Stimulated activated naive CD4-positive, alpha-beta T cell (primary cell): ENCODE data around the gene ALDH3B1.

Experiments
- DNase-seq, 6 experiments: peaks; one replicate each; lab custom pipeline; 2025; lab: John Stamatoyannopoulos, UW

Gene ALDH3B1

GRCh38 chr11:68044145-68044813, 34.2 kb downstream of the ALDH3B1 start:
- DNase-seq = no peak

GRCh38 chr11:68044898-68045351, 34.8 kb downstream of the ALDH3B1 start:
- DNase-seq = no peak

- no peak for DNase-seq
These were observed 37.5 kb downstream of the ALDH3B1 start for GRCh38 chr11:68047437-68048290.

- no peak for DNase-seq
These were observed 38.8 kb downstream of the ALDH3B1 start for GRCh38 chr11:68048681-68049508.

- no peak for DNase-seq
These were observed 39.6 kb downstream of the ALDH3B1 start for GRCh38 chr11:68049509-68050370.

GRCh38 chr11:68050371-68050841, 40.3 kb downstream of the ALDH3B1 start:
- DNase-seq = no peak

- no peak for DNase-seq
These were observed 41.3 kb downstream of the ALDH3B1 start for GRCh38 chr11:68051191-68052136.

- no peak for DNase-seq
These were observed 42.2 kb downstream of the ALDH3B1 start for GRCh38 chr11:68052137-68052873.

- DNase-seq = no peak
These were observed 43.0 kb downstream of the ALDH3B1 start for GRCh38 chr11:68053117-68053516.

- DNase-seq = no peak
These were observed 44.1 kb downstream of the ALDH3B1 start for GRCh38 chr11:68053981-68054812.

GRCh38 chr11:68056317-68057285, 46.5 kb downstream of the ALDH3B1 start:
- DNase-seq = no peak

GRCh38 chr11:68057807-68058206, 47.7 kb downstream of the ALDH3B1 start:
- DNase-seq = no peak

GRCh38 chr11:68061508-68061907, 51.4 kb downstream of the ALDH3B1 start:
- no peak for DNase-seq

GRCh38 chr11:68064926-68065325, 54.8 kb downstream of the ALDH3B1 start:
- no peak for DNase-seq

- DNase-seq = no peak
These were observed 55.7 kb downstream of the ALDH3B1 start for GRCh38 chr11:68065841-68066240.

GRCh38 chr11:68066742-68067141, 56.6 kb downstream of the ALDH3B1 start:
- no peak for DNase-seq

GRCh38 chr11:68067991-68068390, 57.9 kb downstream of the ALDH3B1 start:
- DNase-seq = no peak
